ENCODE data around the gene ZNF17.

- TF ChIP-seq CTCF (IDR thresholded peaks at IDR 0.05; ENCODE audit: insufficient read depth, low read length) (no peak), POLR2AphosphoS5 (IDR thresholded peaks at IDR 0.05; ENCODE audit: low read depth) (no peak), REST (IDR thresholded peaks at IDR 0.05; ENCODE audit: insufficient replicate concordance, low read depth) (no peak), GABPA (IDR thresholded peaks at IDR 0.05; ENCODE audit: low read depth) (no peak), SPI1 (IDR thresholded peaks at IDR 0.05; ENCODE audit: borderline replicate concordance, low read depth) (no peak)
Measured at GRCh38 chr19:57398868-57399267, 12.1 kb upstream of the ZNF17 start.
